Kidney (tissue), 14 donors: ENCODE results near the gene SLC22A15. TPM values are rescaled to one million over a fixed set of nuclear protein-coding genes. Genes with fewer than 3 reads are reported as not detected.

Experiments used
- DNase-seq, 5 donors: peaks; one replicate each; pipeline ENCODE4 v3.0.0-alpha.2; 2013 to 2020
- FAIRE-seq: peaks from 2 replicates; lab custom pipeline; 2012; peaks lifted over from hg19 to GRCh38; lab: Jason Lieb, UNC
- H3K27ac ChIP-seq, 2 donors: one replicate each; pipeline ENCODE4 v1.7.0; 2013; ENCODE audit warnings: low read depth in 2 of 2, low read length in 2 of 2, inconsistent platforms in 1 of 2
- H3K27me3 ChIP-seq: one replicate; pipeline ENCODE4 v1.7.1; 2013; ENCODE audit warnings: low read length, inconsistent platforms; ENCODE audit not compliant: control insufficient read depth, insufficient read depth
- H3K36me3 ChIP-seq, 3 donors: one replicate each; pipeline versions ENCODE4 v1.7.0 to v1.7.1; 2013; ENCODE audit warnings: low read length in 3 of 3, control low read depth in 1 of 3, inconsistent platforms in 1 of 3; ENCODE audit not compliant: insufficient read depth in 3 of 3, control insufficient read depth in 2 of 3
- H3K4me1 ChIP-seq, 3 donors: one replicate each; pipeline versions ENCODE4 v1.7.0 to v1.7.1; 2013; ENCODE audit warnings: low read length in 3 of 3, inconsistent platforms in 1 of 3, low read depth in 1 of 3; ENCODE audit not compliant: control insufficient read depth in 2 of 3, insufficient read depth in 2 of 3
- H3K4me3 ChIP-seq, 3 donors: one replicate each; pipeline versions ENCODE4 v1.7.0 to v1.8.1; 2013; ENCODE audit warnings: low read length in 3 of 3, control low read depth in 1 of 3, inconsistent platforms in 1 of 3
- H3K9ac ChIP-seq, 3 donors: one replicate each; pipeline versions ENCODE4 v1.7.0 to v1.7.1; 2013; ENCODE audit warnings: low read length in 3 of 3, control low read depth in 1 of 3, inconsistent platforms in 1 of 3
- H3K9me3 ChIP-seq, 3 donors: one replicate each; pipeline versions ENCODE4 v1.7.0 to v1.7.1; 2013; ENCODE audit warnings: low read length in 3 of 3, control low read depth in 1 of 3, inconsistent platforms in 1 of 3; ENCODE audit not compliant: control insufficient read depth in 2 of 3, insufficient read depth in 1 of 3
- intact Hi-C: fragments of 100-400 bp; cut with DNase I; formaldehyde crosslinking; loops from one replicate; pipeline ENCODE4 v1.11.1; 2022
- polyA plus RNA-seq: library from polyadenylated mRNA; stranded (reverse); fragments of 350-450 nt; fragmentation: Illumina TruSeq; extraction: RNeasy Lipid Tissue Mini Kit (QIAGEN cat#74804); gene quantifications from one replicate; pipeline ENCODE4 v1.2.3, GENCODE V29; 2014; ENCODE audit warnings: low read depth, low replicate concordance; ENCODE audit not compliant: insufficient read depth
- total RNA-seq: library from RNA; stranded (reverse); fragmentation: NEBNext Ultra II Directional; extraction: Animal tissue kit (Norgen Biotek cat#: 25700); gene quantifications from one replicate; pipeline ENCODE4 v1.2.1, GENCODE V29; 2021
- TF ChIP-seq, protein P1 (sequence below): IDR thresholded peaks from 3 replicates; pipeline ENCODE4 v1.5.1; 2012; ENCODE audit warnings: mild to moderate bottlenecking, moderate library complexity, borderline replicate concordance; ENCODE audit not compliant: insufficient read depth; ENCODE audit errors: extremely low read depth
- donor health status: control.
- donor health status: control.
- donor health status: control.
- donor health status: control.
- donor health status: control.
- donor health status: DM: yes; HTN: yes; CAD: no.
- donor health status: Normal renal cell carcinoma (clear cell type).

The SLC22A15 gene
- total and polyA plus RNA-seq, 2 donors from 2014 or later: 3.5 to 9.8 TPM

DNA sequence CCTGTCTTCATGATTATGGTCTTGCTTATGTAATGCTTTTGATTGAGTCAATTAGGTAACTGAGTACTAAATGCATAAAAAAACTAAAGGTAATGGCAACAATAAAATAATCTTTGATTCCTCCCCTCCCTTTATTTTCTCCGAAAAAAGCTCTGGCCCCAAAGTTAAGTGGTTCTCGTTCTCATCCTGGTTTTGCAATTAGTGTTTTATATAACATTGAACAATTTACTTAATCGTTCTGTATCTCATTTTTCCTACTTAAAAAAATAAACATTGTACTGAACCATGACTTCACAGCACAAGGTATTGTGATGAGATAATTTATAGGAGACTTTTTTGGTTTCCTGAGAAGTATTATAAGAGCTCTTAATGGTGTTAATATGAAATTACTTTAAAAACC is 11.3 kb downstream of the SLC22A15 start:
- Histone ChIP-seq H3K36me3 (no peaks in the 10 kb centered on the region), H3K9me3 (no peaks in the 10 kb centered on the region), H3K4me3 (no peak overlapping the region), H3K27ac (no peak overlapping the region), H3K4me1 (no peaks in the 10 kb centered on the region), H3K27me3 (no peaks in the 10 kb centered on the region), H3K9ac (no peak overlapping the region)
- intact Hi-C loops: loop anchor here (10.0 kb wide), 1 partner anchor 183 kb away; no protein-coding TSS in a partner anchor
- TF ChIP-seq, protein P1, sequence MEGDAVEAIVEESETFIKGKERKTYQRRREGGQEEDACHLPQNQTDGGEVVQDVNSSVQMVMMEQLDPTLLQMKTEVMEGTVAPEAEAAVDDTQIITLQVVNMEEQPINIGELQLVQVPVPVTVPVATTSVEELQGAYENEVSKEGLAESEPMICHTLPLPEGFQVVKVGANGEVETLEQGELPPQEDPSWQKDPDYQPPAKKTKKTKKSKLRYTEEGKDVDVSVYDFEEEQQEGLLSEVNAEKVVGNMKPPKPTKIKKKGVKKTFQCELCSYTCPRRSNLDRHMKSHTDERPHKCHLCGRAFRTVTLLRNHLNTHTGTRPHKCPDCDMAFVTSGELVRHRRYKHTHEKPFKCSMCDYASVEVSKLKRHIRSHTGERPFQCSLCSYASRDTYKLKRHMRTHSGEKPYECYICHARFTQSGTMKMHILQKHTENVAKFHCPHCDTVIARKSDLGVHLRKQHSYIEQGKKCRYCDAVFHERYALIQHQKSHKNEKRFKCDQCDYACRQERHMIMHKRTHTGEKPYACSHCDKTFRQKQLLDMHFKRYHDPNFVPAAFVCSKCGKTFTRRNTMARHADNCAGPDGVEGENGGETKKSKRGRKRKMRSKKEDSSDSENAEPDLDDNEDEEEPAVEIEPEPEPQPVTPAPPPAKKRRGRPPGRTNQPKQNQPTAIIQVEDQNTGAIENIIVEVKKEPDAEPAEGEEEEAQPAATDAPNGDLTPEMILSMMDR: no peak
- FAIRE-seq (no peak), DNase-seq (no peak)

DNA sequence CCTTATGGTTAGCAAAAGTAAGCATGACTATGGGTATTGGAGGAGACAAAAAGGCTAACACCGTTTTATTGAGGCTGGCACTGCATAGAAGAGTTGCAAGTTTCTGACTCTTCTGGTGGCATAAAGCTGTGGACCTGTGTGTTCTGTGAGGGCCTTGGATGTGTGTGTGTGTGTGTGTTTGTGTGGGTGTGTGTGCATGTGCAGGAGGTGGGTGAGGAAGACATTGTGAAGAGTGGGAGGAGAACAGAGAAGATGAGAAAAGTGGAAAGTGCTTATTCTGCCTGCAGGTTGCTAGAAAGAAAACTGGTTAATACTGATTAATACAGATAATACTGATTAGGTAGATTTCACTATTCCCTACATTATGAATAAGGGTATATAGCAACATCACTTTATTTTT is 12.6 kb downstream of the SLC22A15 start:
- Histone ChIP-seq H3K9ac (no peak overlapping the region), H3K4me3 (no peak overlapping the region), H3K4me1 (no peaks in the 10 kb centered on the region), H3K9me3 (no peaks in the 10 kb centered on the region), H3K27me3 (no peaks in the 10 kb centered on the region), H3K27ac (no peak overlapping the region), H3K36me3 (no peaks in the 10 kb centered on the region)
- TF ChIP-seq, protein P1: no peak
- FAIRE-seq (no peak), DNase-seq (no peak)
- intact Hi-C loops: loop anchor here (10.0 kb wide), 1 partner anchor 184 kb away; no protein-coding TSS in a partner anchor

DNA sequence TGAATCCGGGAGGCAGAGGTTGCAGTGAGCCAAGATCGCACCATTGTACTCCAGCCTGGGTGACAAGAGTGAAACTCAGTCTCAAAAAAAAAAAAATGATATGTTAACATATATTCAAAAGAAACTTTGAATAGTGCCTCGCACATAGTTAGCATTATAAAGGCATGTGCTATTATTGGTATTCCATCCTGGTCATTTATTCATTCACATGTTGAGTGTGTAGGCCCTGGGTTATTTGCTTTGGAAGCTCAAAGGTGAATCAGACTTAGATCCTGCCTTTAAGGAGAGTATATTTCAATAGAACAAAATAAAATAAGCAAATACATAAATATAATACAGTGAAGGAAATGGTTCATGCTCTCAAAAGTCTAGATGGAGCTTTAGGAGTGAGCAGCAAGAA is 13.4 kb downstream of the SLC22A15 start:
- intact Hi-C loops: loop anchor here (10.0 kb wide), 1 partner anchor 185 kb away; no protein-coding TSS in a partner anchor
- no peak for DNase-seq

More for the DNA sequence above, 13.4 kb downstream of the SLC22A15 start:
- FAIRE-seq: no peak
- no peaks in the 10 kb centered on the region for H3K36me3 ChIP-seq
- H3K27ac ChIP-seq: no peak overlapping the region
- no peak overlapping the region for H3K9ac ChIP-seq
- H3K27me3 ChIP-seq: no peaks in the 10 kb centered on the region
- TF ChIP-seq, protein P1: no peak
- no peaks in the 10 kb centered on the region for H3K4me1 ChIP-seq
- H3K9me3 ChIP-seq: no peaks in the 10 kb centered on the region
- no peak overlapping the region for H3K4me3 ChIP-seq
